22Rv1 (cell line): ENCODE results near the gene TMEM18.

ENCODE experiments used
- H3K27ac ChIP-seq: fragments of 450-650 bp; 2 replicates; pipeline ENCODE4 v1.5.1; 2017
- ZFX ChIP-seq: fragments of 450-650 bp; IDR thresholded peaks from 2 replicates; pipeline ENCODE4 v1.6.1; 2017; ENCODE audit warnings: antibody characterized with exemption, borderline replicate concordance
- TF ChIP-seq, protein P1 (sequence below): fragments of 450-650 bp; IDR thresholded peaks from 2 replicates; pipeline ENCODE4 v1.5.1; 2017; ENCODE audit warnings: mild to moderate bottlenecking

The TMEM18 gene

DNA sequence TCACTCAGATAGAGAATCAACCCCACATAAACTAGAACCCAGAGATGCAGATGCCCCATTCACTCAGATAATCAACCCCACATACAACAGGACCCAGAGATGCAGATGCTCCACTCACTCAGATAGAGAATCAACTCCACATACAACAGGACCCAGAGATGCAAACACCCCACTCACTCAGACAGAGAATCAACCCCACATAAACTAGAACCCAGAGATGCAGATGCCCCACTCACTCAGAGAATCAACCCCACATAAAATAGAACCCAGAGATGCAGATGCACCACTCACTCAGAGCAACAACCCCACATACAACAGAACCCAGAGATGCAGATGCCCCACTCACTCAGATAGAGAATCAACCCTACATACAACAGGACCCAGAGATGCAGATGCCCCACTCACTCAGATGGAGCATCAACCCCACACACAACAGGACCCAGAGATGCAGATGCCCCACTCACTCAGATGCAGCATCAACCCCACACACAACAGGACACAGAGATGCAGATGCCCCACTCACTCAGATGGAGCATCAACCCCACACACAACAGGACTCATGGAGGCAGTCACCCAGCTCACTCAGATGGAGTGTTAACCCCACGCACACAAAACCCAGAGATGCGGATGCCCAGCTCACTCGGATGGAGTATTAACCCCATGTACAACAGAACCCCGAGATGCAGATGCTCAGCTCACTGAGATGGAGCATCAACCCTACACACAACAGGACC lies 11.7 kb downstream of the TMEM18 start:
- H3K27ac ChIP-seq = no peak overlapping the region
- TF ChIP-seq ZFX = no peak
- TF ChIP-seq, protein P1, sequence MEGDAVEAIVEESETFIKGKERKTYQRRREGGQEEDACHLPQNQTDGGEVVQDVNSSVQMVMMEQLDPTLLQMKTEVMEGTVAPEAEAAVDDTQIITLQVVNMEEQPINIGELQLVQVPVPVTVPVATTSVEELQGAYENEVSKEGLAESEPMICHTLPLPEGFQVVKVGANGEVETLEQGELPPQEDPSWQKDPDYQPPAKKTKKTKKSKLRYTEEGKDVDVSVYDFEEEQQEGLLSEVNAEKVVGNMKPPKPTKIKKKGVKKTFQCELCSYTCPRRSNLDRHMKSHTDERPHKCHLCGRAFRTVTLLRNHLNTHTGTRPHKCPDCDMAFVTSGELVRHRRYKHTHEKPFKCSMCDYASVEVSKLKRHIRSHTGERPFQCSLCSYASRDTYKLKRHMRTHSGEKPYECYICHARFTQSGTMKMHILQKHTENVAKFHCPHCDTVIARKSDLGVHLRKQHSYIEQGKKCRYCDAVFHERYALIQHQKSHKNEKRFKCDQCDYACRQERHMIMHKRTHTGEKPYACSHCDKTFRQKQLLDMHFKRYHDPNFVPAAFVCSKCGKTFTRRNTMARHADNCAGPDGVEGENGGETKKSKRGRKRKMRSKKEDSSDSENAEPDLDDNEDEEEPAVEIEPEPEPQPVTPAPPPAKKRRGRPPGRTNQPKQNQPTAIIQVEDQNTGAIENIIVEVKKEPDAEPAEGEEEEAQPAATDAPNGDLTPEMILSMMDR = no peak

GRCh38 chr2:664063-664462 lies 13.1 kb downstream of the TMEM18 start:
- no peak for TF ChIP-seq ZFX
- TF ChIP-seq, protein P1 = no peak
- H3K27ac ChIP-seq = no peak overlapping the region

DNA sequence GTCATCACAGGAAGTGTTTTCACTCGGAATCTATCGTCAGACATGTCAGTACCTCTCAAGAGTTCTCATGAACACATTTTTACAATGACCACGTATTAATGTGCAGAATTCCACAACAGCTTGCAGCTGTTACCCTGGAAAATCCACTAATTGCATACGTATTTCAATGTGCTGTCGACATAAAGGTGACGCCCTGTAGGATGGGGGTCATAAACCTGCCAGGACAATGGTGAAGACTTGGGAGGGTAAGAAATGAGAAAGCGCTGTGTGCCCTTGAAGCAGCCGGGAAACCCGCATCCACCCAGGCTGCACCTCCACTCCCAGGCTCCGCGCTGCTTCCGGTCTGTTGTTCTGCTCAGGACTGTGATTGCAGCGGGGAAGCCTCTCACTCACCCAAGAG lies 14.0 kb downstream of the TMEM18 start:
- TF ChIP-seq, protein P1 = no peak
- no peak for TF ChIP-seq ZFX
- no peak overlapping the region for H3K27ac ChIP-seq

DNA sequence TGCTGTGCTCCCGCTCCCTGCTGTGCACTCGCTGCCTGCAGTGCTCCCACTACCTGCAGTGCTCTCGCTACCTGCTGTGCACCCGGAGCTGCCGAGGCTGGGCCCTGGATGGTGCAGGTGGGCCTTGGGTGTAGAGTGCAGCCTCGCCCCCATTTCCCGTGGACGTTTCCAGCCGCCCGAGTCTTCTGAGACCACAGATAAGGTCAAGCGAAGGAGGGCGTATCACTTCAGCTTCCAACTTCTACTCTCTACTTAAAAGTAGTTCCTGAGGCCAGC lies 15.9 kb downstream of the TMEM18 start:
- TF ChIP-seq ZFX = no peak
- TF ChIP-seq, protein P1 = no peak
- H3K27ac ChIP-seq = no peak overlapping the region

- no peak overlapping the region for H3K27ac ChIP-seq
- TF ChIP-seq ZFX = no peak
- TF ChIP-seq, protein P1 = no peak
Measured at GRCh38 chr2:660586-661359, 16.4 kb downstream of the TMEM18 start.

- no peak overlapping the region for H3K27ac ChIP-seq
- TF ChIP-seq, protein P1 = no peak
- no peak for TF ChIP-seq ZFX
Measured at GRCh38 chr2:660029-660428, 17.2 kb downstream of the TMEM18 start.

GRCh38 chr2:658426-658825 lies 18.8 kb downstream of the TMEM18 start:
- TF ChIP-seq, protein P1 = no peak
- TF ChIP-seq ZFX = no peak
- no peak overlapping the region for H3K27ac ChIP-seq
